GM23338 (cell line): ENCODE results near the gene DYRK1A. TPM values are rescaled to one million over a fixed set of nuclear protein-coding genes. Genes with fewer than 3 reads are reported as not detected.

Experiments
- ATAC-seq: fragments of 200-7000 bp; cut with Tn5 transposase; 3 replicates; pipeline ENCODE4 v1.9.1; 2020
- DNase-seq: peaks from one replicate; pipeline ENCODE4 v3.0.0-alpha.2; 2015; ENCODE audit warnings: low spot score
- H2AFZ ChIP-seq: fragments of 200-600 bp; sonication (generic); 2 replicates; pipeline ENCODE4 v1.8.0; 2016; ENCODE audit warnings: antibody characterized with exemption, mild to moderate bottlenecking, moderate library complexity
- H3F3A ChIP-seq: fragments of 200-600 bp; sonication (generic); replicated peaks from 2 replicates; pipeline ENCODE4 v1.8.0; 2017; ENCODE audit warnings: antibody characterized with exemption, mixed run types, low read depth
- H3K27ac ChIP-seq: fragments of 200-600 bp; sonication (generic); 2 replicates; pipeline ENCODE4 v1.6.1; 2016; ENCODE audit warnings: low read depth
- H3K27me3 ChIP-seq: fragments of 200-600 bp; sonication (generic); 2 replicates; pipeline ENCODE4 v1.8.0; 2016; ENCODE audit warnings: mild to moderate bottlenecking, mixed run types, moderate library complexity; ENCODE audit not compliant: insufficient read depth
- H3K36me3 ChIP-seq: fragments of 200-600 bp; sonication (generic); 2 replicates; pipeline ENCODE4 v1.8.0; 2016; ENCODE audit warnings: mild to moderate bottlenecking; ENCODE audit not compliant: insufficient read depth
- H3K4me1 ChIP-seq: fragments of 200-600 bp; sonication (generic); 2 replicates; pipeline ENCODE4 v1.8.0; 2016; ENCODE audit warnings: mild to moderate bottlenecking, moderate library complexity; ENCODE audit not compliant: insufficient read depth
- H3K4me2 ChIP-seq: fragments of 200-600 bp; sonication (generic); 2 replicates; pipeline ENCODE4 v1.7.1; 2017; ENCODE audit warnings: mixed run types
- H3K4me3 ChIP-seq: fragments of 200-600 bp; sonication (generic); 2 replicates; pipeline ENCODE4 v1.6.1; 2016; ENCODE audit warnings: mixed run types
- H3K79me2 ChIP-seq: fragments of 200-600 bp; sonication (generic); replicated peaks from 2 replicates; pipeline ENCODE4 v1.8.0; 2017; ENCODE audit warnings: mild to moderate bottlenecking; ENCODE audit not compliant: insufficient read depth
- H3K9me2 ChIP-seq: fragments of 200-600 bp; sonication (generic); 2 replicates; pipeline ENCODE4 v1.8.0; 2017; ENCODE audit not compliant: insufficient read depth
- H4K20me1 ChIP-seq: fragments of 200-600 bp; sonication (generic); replicated peaks from 2 replicates; pipeline ENCODE4 v1.8.0; 2017; ENCODE audit warnings: mild to moderate bottlenecking; ENCODE audit not compliant: insufficient read depth
- H3K27ac Mint-ChIP-seq: 2 replicates; pipeline ENCODE4 v1.8.0; 2020; ENCODE audit warnings: inconsistent platforms, mild to moderate bottlenecking, moderate library complexity, mixed read lengths
- H3K27me3 Mint-ChIP-seq: 3 replicates; pipeline ENCODE4 v1.8.0; 2022; ENCODE audit warnings: low read depth, mild to moderate bottlenecking, moderate library complexity, mixed read lengths, inconsistent platforms; ENCODE audit not compliant: insufficient read depth, poor library complexity
- H3K36me3 Mint-ChIP-seq: 3 replicates; pipeline ENCODE4 v1.8.0; 2021; ENCODE audit warnings: low read depth, mild to moderate bottlenecking, inconsistent platforms, moderate library complexity, mixed read lengths
- H3K4me1 Mint-ChIP-seq: 3 replicates; pipeline ENCODE4 v1.8.0; 2020; ENCODE audit warnings: mild to moderate bottlenecking, inconsistent platforms, mixed read lengths
- H3K4me3 Mint-ChIP-seq: 3 replicates; pipeline ENCODE4 v1.8.0; 2021; ENCODE audit warnings: moderate library complexity, mild to moderate bottlenecking, inconsistent platforms, mixed read lengths
- H3K9me3 Mint-ChIP-seq: 3 replicates; pipeline ENCODE4 v1.8.0; 2020; ENCODE audit warnings: moderate library complexity, mild to moderate bottlenecking, inconsistent platforms, mixed read lengths
- CREB1 ChIP-seq: fragments of 250-450 bp; sonication (Bioruptor Pico); IDR thresholded peaks from 2 replicates; pipeline ENCODE4 v1.5.0; 2020; ENCODE audit warnings: low read depth, mild to moderate bottlenecking, moderate library complexity
- ETS1 ChIP-seq: IDR thresholded peaks from 2 replicates; pipeline ENCODE4 v1.6.1; 2016; ENCODE audit warnings: antibody characterized with exemption
- EZH2phosphoT487 ChIP-seq: fragments of 200-600 bp; sonication (generic); IDR thresholded peaks from one replicate; pipeline ENCODE4 v1.8.1; 2018; ENCODE audit warnings: antibody characterized with exemption; ENCODE audit not compliant: unreplicated experiment
- JUNB ChIP-seq: IDR thresholded peaks from one replicate; pipeline ENCODE4 v1.6.1; 2016; ENCODE audit warnings: antibody characterized with exemption; ENCODE audit not compliant: unreplicated experiment
- NANOG ChIP-seq: IDR thresholded peaks from 2 replicates; pipeline ENCODE4 v1.6.1; 2016; ENCODE audit warnings: antibody characterized with exemption, borderline replicate concordance
- POLR2AphosphoS5 ChIP-seq: IDR thresholded peaks from 2 replicates; pipeline ENCODE4 v1.6.1; 2016; ENCODE audit warnings: antibody characterized with exemption, low read depth
- REST ChIP-seq: IDR thresholded peaks from one replicate; pipeline ENCODE4 v1.6.1; 2018; ENCODE audit warnings: antibody characterized with exemption; ENCODE audit not compliant: unreplicated experiment
- STAT1 ChIP-seq: IDR thresholded peaks from one replicate; pipeline ENCODE4 v1.6.1; 2016; ENCODE audit warnings: antibody characterized with exemption; ENCODE audit not compliant: unreplicated experiment
- ZNF331 ChIP-seq: fragments of 250-450 bp; sonication (Bioruptor Pico); IDR thresholded peaks from 2 replicates; pipeline ENCODE4 v1.5.0; 2020; ENCODE audit warnings: low read depth, mild to moderate bottlenecking, moderate library complexity
- ZNF462 ChIP-seq: fragments of 250-450 bp; sonication (Bioruptor Pico); IDR thresholded peaks from 2 replicates; pipeline ENCODE4 v1.5.0; 2020; ENCODE audit warnings: mild to moderate bottlenecking, moderate library complexity
- polyA plus RNA-seq: library from polyadenylated mRNA; unstranded; fragments of >200 nt; fragmentation: Nextera tagmentation; extraction: Ambion mirVana; gene quantifications from 2 replicates; pipeline ENCODE4 v1.2.1, GENCODE V29; 2016
- total RNA-seq: library from RNA; depleted of rRNA; stranded (reverse); fragments of >200 nt; shearing (Covaris generic); gene quantifications from 2 replicates; pipeline ENCODE4 v1.2.3, GENCODE V29; 2014

The DYRK1A gene
- total and polyA plus RNA-seq, 2 experiments from 2014 or later = 10.3 to 84.7 TPM

GRCh38 chr21:37386151-37386550 lies 19.6 kb downstream of the DYRK1A start (continued):
- TF ChIP-seq NANOG (no peak), JUNB (no peak), ETS1 (no peak)

- Histone ChIP-seq H3K27ac (no peak overlapping the region), H3K36me3 (no peaks in the 10 kb centered on the region), H4K20me1 (peaks cover 77% of the 10 kb centered on the region), H2AFZ (no peak overlapping the region), H3K4me2 (no peak overlapping the region), H3K79me2 (peaks cover 100% of the 10 kb centered on the region), H3K27me3 (no peaks in the 10 kb centered on the region), H3K4me3 (no peak overlapping the region), H3K9me2 (no peaks in the 10 kb centered on the region), H3K4me1 (peaks cover 31% of the 10 kb centered on the region), H3F3A (no peaks in the 10 kb centered on the region)
- peaks cover 68% of the 10 kb centered on the region for H3K4me1 Mint-ChIP-seq
- H3K36me3 Mint-ChIP-seq = no peaks in the 10 kb centered on the region
- DNase-seq = no peak
- TF ChIP-seq EZH2phosphoT487 = no peak
- no peak for TF ChIP-seq STAT1
- no peak for TF ChIP-seq ZNF331 (CRISPR knock-in tag)
- no peak for TF ChIP-seq POLR2AphosphoS5
- no peak for TF ChIP-seq CREB1 (CRISPR knock-in tag)
- no peak for TF ChIP-seq JUNB
- TF ChIP-seq ZNF462 (CRISPR knock-in tag) = no peak
- no peak for TF ChIP-seq REST
- H3K27me3 Mint-ChIP-seq = peaks cover 4% of the 10 kb centered on the region
- H3K27ac Mint-ChIP-seq = no peak overlapping the region; the same call in 1 of the 2 replicates
- ATAC-seq = no peak
- no peaks in the 10 kb centered on the region for H3K9me3 Mint-ChIP-seq
- no peak overlapping the region for H3K4me3 Mint-ChIP-seq
Measured at GRCh38 chr21:37389456-37389855, 22.9 kb downstream of the DYRK1A start.
